ENCODE data around the gene PLXNC1. TPM values are rescaled to one million over a fixed set of nuclear protein-coding genes. Genes with fewer than 3 reads are reported as not detected.

Gene PLXNC1
- total RNA-seq, 5 donors from 2014 or later (not counting 1 experiment from before 2014, with no cell fraction given): 12.9 to 23.9 (median 19.2) TPM

DNA sequence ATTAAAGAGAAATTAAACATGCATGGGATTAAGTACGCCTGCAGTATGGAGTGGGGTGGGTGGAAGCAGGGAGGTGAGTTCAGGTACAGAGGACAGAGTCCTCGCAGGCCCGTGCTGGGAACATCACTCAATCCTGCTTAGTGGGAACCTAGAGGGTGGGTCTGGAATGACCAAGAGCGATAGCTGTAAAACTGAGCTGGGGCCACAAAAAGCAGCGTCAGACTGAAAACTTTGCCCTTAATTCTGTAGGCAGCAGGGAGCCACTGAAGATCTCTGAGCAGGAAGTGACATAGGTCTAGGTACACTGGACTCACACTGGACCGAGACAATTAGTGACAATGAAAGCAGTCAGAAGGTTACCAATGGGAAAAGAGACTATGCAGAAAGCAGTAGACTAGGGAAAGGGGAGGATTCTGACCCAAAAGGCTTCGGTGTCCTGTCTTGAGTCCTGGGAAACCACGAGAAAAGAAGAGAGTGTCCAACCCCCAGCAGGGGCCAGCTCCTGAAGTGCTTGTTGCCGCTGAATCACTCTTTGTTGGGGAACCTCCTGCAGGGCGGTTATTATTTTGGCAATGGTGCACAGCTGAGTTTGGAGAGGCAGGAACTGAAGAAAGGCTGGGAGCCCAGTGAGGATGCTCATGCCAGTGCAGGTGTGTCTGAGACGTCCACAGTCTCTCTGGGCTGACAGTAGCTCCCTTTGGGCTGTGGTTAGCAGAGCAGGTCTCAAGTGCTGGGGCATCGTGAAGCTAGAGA, 97.4 kb downstream of the PLXNC1 start:
- POLR2A ChIA-PET: interaction anchor here in 1 of 2 donors (0.6 kb wide), 1 partner anchor 767 kb away, joined by 4 read pairs; no protein-coding TSS in a partner anchor
- H3K36me3 Mint-ChIP-seq: peaks cover 48% of the 10 kb centered on the region

DNA sequence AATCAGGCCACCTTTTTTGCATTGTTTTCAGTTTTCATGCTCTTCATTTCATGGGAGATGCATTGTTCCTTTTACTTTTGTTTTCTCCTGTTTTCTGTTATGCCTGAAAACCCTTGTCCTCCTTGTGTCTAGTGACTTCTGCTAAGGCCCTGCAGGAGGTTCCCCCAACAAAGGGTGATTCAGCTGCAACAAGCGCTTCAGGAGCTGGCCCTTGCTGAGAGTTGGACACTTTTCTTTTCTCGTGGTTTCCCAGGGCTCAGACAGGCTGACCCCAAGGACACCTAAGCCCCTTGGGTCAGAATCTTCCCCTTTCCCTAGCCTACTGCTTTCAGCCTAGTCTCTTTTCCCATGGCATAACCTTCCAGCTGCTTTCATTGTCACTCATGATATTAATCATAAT, 98.9 kb downstream of the PLXNC1 start:
- no peak overlapping the region for H3K27ac Mint-ChIP-seq
- H3K36me3 Mint-ChIP-seq: peaks cover 45% of the 10 kb centered on the region
- no peak for ATAC-seq (replicated peaks in 1 of 4)
- H3K9me3 Mint-ChIP-seq: no peaks in the 10 kb centered on the region
- no peak overlapping the region for H3K27ac ChIP-seq (ENCODE audit: low read length)
- H3K4me1 Mint-ChIP-seq: peaks cover 22 to 36% (median 24%) of the 10 kb centered on the region in 3 donors
- H3K4me1 ChIP-seq (ENCODE audit: control insufficient read depth in 1 of 2, extremely low read depth in 1 of 2, insufficient read depth in 2 of 2, low read length in 2 of 2): peaks cover 0 to 27% of the 10 kb centered on the region in 2 experiments
- WGBS (ENCODE audit: insufficient coverage): 100% methylated on average over 1 of the region's 2 CpGs
- H3K27me3 Mint-ChIP-seq: no peaks in the 10 kb centered on the region
- CTCF ChIA-PET: no interaction called here
- POLR2A ChIA-PET: no interaction called here
- peaks cover 0 to 21% of the 10 kb centered on the region in 2 donors for H3K36me3 ChIP-seq (ENCODE audit: control insufficient read depth in 2 of 2, extremely low read depth in 1 of 2, insufficient read depth in 1 of 2, low read length in 1 of 2)
- H3K9me3 ChIP-seq: no peaks in the 10 kb centered on the region
- H3K4me3 ChIP-seq (ENCODE audit: control insufficient read depth in 1 of 2, extremely low read depth in 1 of 2, low read length in 1 of 2): no peak overlapping the region
- H3K4me3 Mint-ChIP-seq: no peak overlapping the region
- H3K27me3 ChIP-seq (replicated peaks in 1 of 2; ENCODE audit: control insufficient read depth in 2 of 2, extremely low read depth in 1 of 2, insufficient read depth in 2 of 2, low read length in 1 of 2): no peaks in the 10 kb centered on the region
- no peak for DNase-seq

More for the DNA sequence above, 97.4 kb downstream of the PLXNC1 start:
- Mint-ChIP-seq H3K9me3 (no peaks in the 10 kb centered on the region), H3K27me3 (no peaks in the 10 kb centered on the region), H3K4me1 (peaks cover 22 to 36% (median 24%) of the 10 kb centered on the region in 3 donors), H3K27ac (peak overlapping the region in 1 of 2 donors; percentile 85), H3K4me3 (no peak overlapping the region)
- DNase-seq: no peak
- ATAC-seq (replicated peaks in 1 of 4): no peak
- Histone ChIP-seq H3K9me3 (no peaks in the 10 kb centered on the region), H3K4me3 (ENCODE audit: control insufficient read depth in 1 of 2, extremely low read depth in 1 of 2, low read length in 1 of 2) (no peak overlapping the region), H3K36me3 (ENCODE audit: control insufficient read depth in 2 of 2, extremely low read depth in 1 of 2, insufficient read depth in 1 of 2, low read length in 1 of 2) (peaks cover 0 to 16% of the 10 kb centered on the region in 2 donors), H3K4me1 (ENCODE audit: control insufficient read depth in 1 of 2, extremely low read depth in 1 of 2, insufficient read depth in 2 of 2, low read length in 2 of 2) (peaks cover 0 to 27% of the 10 kb centered on the region in 2 experiments), H3K27me3 (replicated peaks in 1 of 2; ENCODE audit: control insufficient read depth in 2 of 2, extremely low read depth in 1 of 2, insufficient read depth in 2 of 2, low read length in 1 of 2) (no peaks in the 10 kb centered on the region), H3K27ac (ENCODE audit: low read length) (peak overlapping the region; percentile 71)
- WGBS (ENCODE audit: insufficient coverage): 92% methylated on average over 11 of the region's 12 CpGs
- CTCF ChIA-PET: no interaction called here

DNA sequence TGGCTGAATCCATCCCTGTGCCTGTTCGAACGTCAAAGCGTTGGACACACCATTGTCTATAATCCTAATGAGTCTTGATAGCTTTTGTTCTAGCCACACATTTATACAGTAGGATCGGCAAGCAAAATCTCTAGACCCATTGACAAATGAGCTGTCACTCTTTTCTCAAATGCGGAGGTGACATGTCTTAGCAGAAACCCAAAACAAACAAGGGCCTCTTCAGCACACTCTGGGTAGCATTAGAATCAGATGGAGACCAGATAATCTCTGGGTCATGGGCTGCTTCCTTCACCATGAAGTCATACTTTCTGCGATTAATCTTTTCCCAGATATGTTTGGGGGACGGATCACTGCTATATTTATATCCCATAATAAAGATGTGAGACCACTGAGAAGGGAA, 100.2 kb downstream of the PLXNC1 start:
- ATAC-seq (replicated peaks in 1 of 4) (no peak), DNase-seq (no peak)
- no peak overlapping the region for H3K4me3 ChIP-seq (ENCODE audit: control insufficient read depth in 1 of 2, extremely low read depth in 1 of 2, low read length in 1 of 2)
- POLR2A ChIA-PET: interaction anchor here in 1 of 2 donors (0.6 kb wide), 1 partner anchor 23 kb away, joined by 3 read pairs; no protein-coding TSS in a partner anchor
- H3K4me1 ChIP-seq (ENCODE audit: control insufficient read depth in 1 of 2, extremely low read depth in 1 of 2, insufficient read depth in 2 of 2, low read length in 2 of 2): peaks cover 0 to 24% of the 10 kb centered on the region in 2 experiments
- 100% methylated on average over 4 of the region's 7 CpGs for WGBS (ENCODE audit: insufficient coverage)
- Mint-ChIP-seq H3K27me3 (no peaks in the 10 kb centered on the region), H3K27ac (no peak overlapping the region), H3K9me3 (no peaks in the 10 kb centered on the region), H3K4me1 (peaks cover 22 to 31% (median 24%) of the 10 kb centered on the region in 3 donors), H3K36me3 (peaks cover 53% of the 10 kb centered on the region), H3K4me3 (no peak overlapping the region)
- H3K27me3 ChIP-seq (replicated peaks in 1 of 2; ENCODE audit: control insufficient read depth in 2 of 2, extremely low read depth in 1 of 2, insufficient read depth in 2 of 2, low read length in 1 of 2): no peaks in the 10 kb centered on the region
- H3K27ac ChIP-seq (ENCODE audit: low read length): no peak overlapping the region
- CTCF ChIA-PET: no interaction called here
- peaks cover 0 to 25% of the 10 kb centered on the region in 2 donors for H3K36me3 ChIP-seq (ENCODE audit: control insufficient read depth in 2 of 2, extremely low read depth in 1 of 2, insufficient read depth in 1 of 2, low read length in 1 of 2)
- no peaks in the 10 kb centered on the region for H3K9me3 ChIP-seq

DNA sequence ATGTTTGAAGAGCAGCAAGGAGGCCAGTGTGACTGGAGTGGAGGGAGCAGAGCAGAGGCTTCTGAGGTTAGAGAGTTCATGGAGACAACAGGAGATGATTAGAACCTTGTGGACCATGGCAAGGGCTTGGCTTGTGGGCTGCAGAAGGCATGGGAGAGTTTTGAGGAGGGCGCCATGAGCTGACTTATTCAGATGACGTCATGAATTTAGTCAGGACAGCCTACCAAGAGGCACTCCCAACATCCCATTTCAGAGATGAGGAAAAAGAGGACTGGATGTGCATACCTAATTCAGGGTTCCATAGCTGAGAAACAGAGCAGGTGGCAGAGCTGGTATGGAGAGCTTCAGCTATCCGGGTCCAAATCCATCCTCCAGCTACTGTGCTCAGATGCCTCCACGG, 101.8 kb downstream of the PLXNC1 start:
- Mint-ChIP-seq H3K4me1 (peaks cover 9 to 16% (median 10%) of the 10 kb centered on the region in 3 donors), H3K9me3 (no peaks in the 10 kb centered on the region), H3K36me3 (peaks cover 62% of the 10 kb centered on the region), H3K27me3 (no peaks in the 10 kb centered on the region), H3K4me3 (no peak overlapping the region), H3K27ac (peak overlapping the region in 1 of 2 donors; percentile 34)
- CTCF ChIA-PET: interaction anchor here in 1 of 2 donors (0.6 kb wide), 1 partner anchor 1246 kb away, joined by 3 read pairs; no protein-coding TSS in a partner anchor
- no peak overlapping the region for H3K4me3 ChIP-seq (ENCODE audit: control insufficient read depth in 1 of 2, extremely low read depth in 1 of 2, low read length in 1 of 2)
- DNase-seq (no peak), ATAC-seq (replicated peaks in 1 of 4) (no peak)
- POLR2A ChIA-PET: no interaction called here
- no peak overlapping the region for H3K27ac ChIP-seq (ENCODE audit: low read length)
- H3K36me3 ChIP-seq (ENCODE audit: control insufficient read depth in 2 of 2, extremely low read depth in 1 of 2, insufficient read depth in 1 of 2, low read length in 1 of 2): peaks cover 0 to 26% of the 10 kb centered on the region in 2 donors
- H3K4me1 ChIP-seq (ENCODE audit: control insufficient read depth in 1 of 2, extremely low read depth in 1 of 2, insufficient read depth in 2 of 2, low read length in 2 of 2): peaks cover 0 to 14% of the 10 kb centered on the region in 2 experiments
- H3K9me3 ChIP-seq: no peaks in the 10 kb centered on the region
- WGBS (ENCODE audit: insufficient coverage): no CpG with 5 or more reads among the region's 4 CpGs
- H3K27me3 ChIP-seq (replicated peaks in 1 of 2; ENCODE audit: control insufficient read depth in 2 of 2, extremely low read depth in 1 of 2, insufficient read depth in 2 of 2, low read length in 1 of 2): no peaks in the 10 kb centered on the region

DNA sequence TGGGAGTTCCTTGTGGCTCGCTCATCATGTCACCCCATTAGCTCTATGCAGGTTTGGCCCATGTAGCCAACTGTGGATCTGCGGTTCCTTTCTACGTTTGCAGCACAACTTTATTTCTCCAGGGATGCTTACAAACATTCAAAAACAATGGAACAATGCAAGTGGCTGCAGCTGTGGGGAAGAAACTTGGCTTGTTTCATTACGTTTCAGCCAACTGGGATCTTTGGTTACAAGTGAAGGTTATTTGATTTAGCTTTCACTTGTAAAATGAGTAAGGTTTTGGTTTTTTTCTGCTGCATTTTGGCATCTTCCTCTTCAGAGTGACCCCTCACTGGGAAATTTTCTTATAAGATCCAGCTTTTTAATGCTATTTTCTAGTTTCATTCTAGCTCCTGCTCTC, 105.9 kb downstream of the PLXNC1 start:
- ChIA-PET CTCF (interaction anchor here in 1 of 2 donors (0.6 kb wide), 1 partner anchor 1157 kb away, joined by 3 read pairs; no protein-coding TSS in a partner anchor), POLR2A (no interaction called here)
- peaks cover 0 to 22% of the 10 kb centered on the region in 2 donors for H3K36me3 ChIP-seq (ENCODE audit: control insufficient read depth in 2 of 2, extremely low read depth in 1 of 2, insufficient read depth in 1 of 2, low read length in 1 of 2)
- H3K4me1 Mint-ChIP-seq: no peaks in the 10 kb centered on the region
- H3K4me3 Mint-ChIP-seq: no peak overlapping the region
- no peak for ATAC-seq (replicated peaks in 1 of 4)
- WGBS (ENCODE audit: insufficient coverage): 80% methylated on average over 1 of the region's 4 CpGs
- H3K9me3 Mint-ChIP-seq: no peaks in the 10 kb centered on the region
- H3K27ac ChIP-seq (ENCODE audit: low read length): no peak overlapping the region
- H3K27me3 Mint-ChIP-seq: no peaks in the 10 kb centered on the region
- no peaks in the 10 kb centered on the region for H3K4me1 ChIP-seq (ENCODE audit: control insufficient read depth in 1 of 2, extremely low read depth in 1 of 2, insufficient read depth in 2 of 2, low read length in 2 of 2)
- no peak overlapping the region for H3K27ac Mint-ChIP-seq
- H3K9me3 ChIP-seq: no peaks in the 10 kb centered on the region
- peaks cover 46% of the 10 kb centered on the region for H3K36me3 Mint-ChIP-seq
- H3K27me3 ChIP-seq (replicated peaks in 1 of 2; ENCODE audit: control insufficient read depth in 2 of 2, extremely low read depth in 1 of 2, insufficient read depth in 2 of 2, low read length in 1 of 2): no peaks in the 10 kb centered on the region
- no peak for DNase-seq
- H3K4me3 ChIP-seq (ENCODE audit: control insufficient read depth in 1 of 2, extremely low read depth in 1 of 2, low read length in 1 of 2): no peak overlapping the region

- Histone ChIP-seq H3K36me3 (ENCODE audit: control insufficient read depth in 2 of 2, extremely low read depth in 1 of 2, insufficient read depth in 1 of 2, low read length in 1 of 2) (peaks cover 0 to 25% of the 10 kb centered on the region in 2 donors), H3K4me1 (ENCODE audit: control insufficient read depth in 1 of 2, extremely low read depth in 1 of 2, insufficient read depth in 2 of 2, low read length in 2 of 2) (no peaks in the 10 kb centered on the region), H3K4me3 (ENCODE audit: control insufficient read depth in 1 of 2, extremely low read depth in 1 of 2, low read length in 1 of 2) (no peak overlapping the region), H3K27ac (ENCODE audit: low read length) (no peak overlapping the region), H3K9me3 (no peaks in the 10 kb centered on the region), H3K27me3 (replicated peaks in 1 of 2; ENCODE audit: control insufficient read depth in 2 of 2, extremely low read depth in 1 of 2, insufficient read depth in 2 of 2, low read length in 1 of 2) (no peaks in the 10 kb centered on the region)
- no peak overlapping the region for H3K27ac Mint-ChIP-seq
- peaks cover 41% of the 10 kb centered on the region for H3K36me3 Mint-ChIP-seq
- ChIA-PET POLR2A (no interaction called here), CTCF (no interaction called here)
- H3K4me1 Mint-ChIP-seq: no peaks in the 10 kb centered on the region
- no peaks in the 10 kb centered on the region for H3K9me3 Mint-ChIP-seq
- no peaks in the 10 kb centered on the region for H3K27me3 Mint-ChIP-seq
- 96% methylated on average over 2 of the region's 3 CpGs for WGBS (ENCODE audit: insufficient coverage)
- no peak overlapping the region for H3K4me3 Mint-ChIP-seq
- DNase-seq (no peak), ATAC-seq (replicated peaks in 1 of 4) (no peak)
These were observed 106.6 kb downstream of the PLXNC1 start for GRCh38 chr12:94255006-94255405.
